ENCODE data around the gene CRTC1. TPM values are rescaled to one million over a fixed set of nuclear protein-coding genes. Genes with fewer than 3 reads are reported as not detected.

Gene CRTC1
- total RNA-seq, 1 experiment from 2014 or later, result 0.95 TPM

DNA sequence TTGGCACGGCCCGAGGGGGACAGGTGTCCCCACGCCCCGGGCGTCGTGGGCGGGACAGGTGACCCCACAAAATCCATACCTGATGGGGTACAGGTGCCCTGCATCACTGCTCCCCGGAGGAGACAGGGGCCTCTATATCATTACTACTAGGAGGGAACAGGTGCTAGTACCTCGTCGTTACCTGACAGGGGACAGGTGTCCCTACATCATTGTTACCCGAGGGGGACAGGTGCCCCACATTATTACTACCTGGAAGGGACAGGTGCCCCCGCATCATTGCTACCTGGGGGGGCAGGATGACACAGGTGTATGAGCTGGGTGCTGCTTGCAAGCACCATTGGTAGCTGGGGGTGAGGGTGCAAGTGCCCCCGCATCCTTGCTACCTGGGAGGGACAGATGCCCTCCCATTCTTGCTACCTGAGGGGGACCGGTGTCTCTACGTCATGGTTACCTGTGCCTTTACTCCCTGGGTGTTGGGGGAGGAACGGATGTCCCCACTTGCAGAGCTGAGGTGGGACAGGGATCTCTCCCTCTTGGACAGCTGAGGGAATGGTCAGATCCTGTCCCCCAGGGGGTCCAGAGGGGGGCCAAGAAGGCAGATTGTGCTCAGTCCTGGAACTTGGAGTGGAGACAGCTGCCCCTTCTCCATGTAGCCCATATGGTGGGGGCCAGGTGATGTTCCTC lies 620 bp downstream of the CRTC1 start:
- in situ Hi-C loops (cut with HindIII; ENCODE audit: low pct_unique_long_range_greater_than_20kb, low sequenced_read_pairs), result no loop called here
- DNase-seq (ENCODE audit: low read depth, low spot score), result no peak

DNA sequence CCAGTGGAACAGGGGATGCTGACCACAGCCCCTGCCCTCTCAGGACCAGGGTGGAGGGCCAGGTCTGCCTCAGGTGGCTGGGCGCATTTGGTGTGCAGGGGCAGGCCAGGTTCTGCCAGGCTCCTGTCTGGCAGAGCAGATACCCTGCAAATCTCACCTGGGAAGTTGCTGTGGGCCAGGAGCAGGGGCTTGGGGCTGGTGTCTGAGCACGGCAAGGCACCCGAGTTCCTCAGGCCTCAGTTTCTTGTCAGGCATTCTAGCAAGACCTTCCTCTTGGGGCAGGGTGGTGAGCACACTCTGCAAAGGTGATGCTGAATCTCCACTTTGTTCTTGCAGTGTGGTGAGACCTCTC lies 1.1 kb downstream of the CRTC1 start:
- DNase-seq (ENCODE audit: low read depth, low spot score), result no peak
- in situ Hi-C loops (cut with HindIII; ENCODE audit: low pct_unique_long_range_greater_than_20kb, low sequenced_read_pairs), result no loop called here

DNA sequence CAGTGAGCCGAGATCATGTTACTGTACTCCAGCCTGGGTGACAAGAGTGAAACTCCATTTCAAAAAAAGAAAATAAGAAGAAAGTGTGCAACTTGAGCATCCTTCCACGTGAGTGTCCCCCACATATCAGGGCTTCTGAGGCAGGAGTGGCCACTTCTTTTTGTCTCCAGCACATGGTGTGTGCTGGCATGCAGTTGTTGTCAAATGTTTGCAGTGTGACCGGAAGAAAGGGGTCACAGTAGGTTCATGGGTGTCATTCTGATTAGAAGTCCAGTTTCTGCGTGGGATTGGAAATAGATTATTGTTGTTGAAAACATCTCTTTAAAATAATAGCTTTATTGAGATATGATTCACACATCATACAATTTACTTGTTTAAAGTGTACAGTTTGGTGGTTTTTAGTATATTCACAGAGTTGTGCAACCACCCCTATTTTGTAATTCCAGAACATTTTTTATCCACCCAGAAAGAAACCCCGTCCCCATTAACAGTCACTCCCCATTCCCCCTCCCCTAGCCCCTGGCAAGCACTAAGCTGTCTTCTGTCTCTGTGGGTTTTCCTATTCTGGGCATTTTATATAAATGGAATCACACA lies 2.2 kb downstream of the CRTC1 start:
- DNase-seq (ENCODE audit: low read depth, low spot score), result no peak
- in situ Hi-C loops (cut with HindIII; ENCODE audit: low pct_unique_long_range_greater_than_20kb, low sequenced_read_pairs), result no loop called here

DNA sequence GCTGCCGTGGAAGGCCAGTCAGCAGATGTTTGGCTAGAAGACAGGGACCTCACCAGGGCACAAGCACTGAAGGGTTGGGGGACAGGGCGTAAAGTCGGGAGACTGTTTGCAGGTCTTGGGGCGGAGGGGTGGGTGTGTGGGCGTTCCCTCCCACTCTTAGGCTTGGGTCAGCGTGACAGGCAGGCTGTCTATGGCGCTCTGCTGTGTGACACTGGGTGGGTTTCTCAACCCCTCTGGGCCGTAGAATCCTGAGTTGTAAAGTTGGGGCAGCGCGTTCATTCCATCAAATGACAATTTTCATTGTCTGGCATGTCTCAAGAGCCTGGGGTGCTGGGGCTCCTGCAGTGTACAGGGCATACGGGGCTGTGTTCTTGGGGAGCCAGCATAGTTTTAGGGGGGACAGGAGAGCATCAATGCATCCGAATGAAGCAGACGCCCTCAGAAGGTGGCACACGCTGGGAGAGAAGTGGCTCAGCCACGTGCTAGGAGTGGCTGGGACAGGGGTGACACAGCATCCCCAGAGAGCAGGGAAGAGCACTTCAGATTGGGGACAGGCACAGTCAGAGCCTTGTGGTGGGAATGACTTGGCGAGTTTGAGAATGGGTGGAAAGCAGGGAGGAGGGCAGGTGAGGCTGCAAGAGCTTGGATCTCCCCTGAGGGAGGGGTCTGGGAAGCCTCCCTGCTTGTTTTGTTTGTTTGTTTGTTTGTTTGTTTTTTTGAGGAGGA lies 4.4 kb downstream of the CRTC1 start:
- in situ Hi-C loops (cut with HindIII; ENCODE audit: low pct_unique_long_range_greater_than_20kb, low sequenced_read_pairs), result no loop called here

DNA sequence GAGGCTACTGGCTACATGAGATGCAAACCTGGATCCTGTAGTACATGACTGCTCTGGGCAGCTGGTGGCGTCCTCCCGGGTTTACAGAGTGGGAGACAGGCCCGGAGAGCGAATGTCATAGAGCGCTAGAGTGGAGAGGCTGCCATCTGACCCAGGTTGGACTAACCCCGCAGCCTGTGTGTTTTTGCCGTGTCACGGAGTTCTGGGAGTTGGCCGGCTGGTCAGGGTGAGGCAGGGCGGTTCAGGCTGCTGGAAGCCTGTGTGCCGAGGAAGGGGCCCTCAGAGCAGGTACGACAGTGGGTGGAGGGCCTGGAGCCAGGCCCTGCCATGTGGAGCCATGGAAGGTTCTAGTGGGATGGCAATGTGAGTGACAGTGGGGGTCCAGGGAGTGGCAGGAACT lies 12.5 kb downstream of the CRTC1 start:
- DNase-seq (ENCODE audit: low read depth, low spot score), result no peak
- in situ Hi-C loops (cut with HindIII; ENCODE audit: low pct_unique_long_range_greater_than_20kb, low sequenced_read_pairs), result no loop called here

More for the DNA sequence above, 4.4 kb downstream of the CRTC1 start:
- no peak for DNase-seq (ENCODE audit: low read depth, low spot score)

DNA sequence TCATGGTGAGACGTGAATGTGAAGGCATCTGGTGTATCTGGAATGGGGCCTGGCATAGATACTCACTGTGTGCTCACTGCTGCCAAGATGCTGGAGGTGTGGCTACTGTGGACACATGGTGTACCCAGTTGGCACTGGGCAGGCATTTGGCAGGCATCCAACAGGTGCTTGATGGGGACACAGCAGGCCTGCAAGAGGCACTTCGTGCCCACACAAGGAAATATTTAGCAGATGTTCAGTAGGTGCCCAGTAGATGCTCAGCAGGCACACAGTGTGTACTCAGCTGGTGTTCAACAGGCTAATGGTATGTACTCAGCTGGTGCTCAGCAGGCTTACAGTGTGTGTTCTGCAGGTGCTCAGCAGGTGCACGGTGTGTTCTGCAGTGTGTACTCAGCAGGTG lies 14.2 kb downstream of the CRTC1 start:
- in situ Hi-C loops (cut with HindIII; ENCODE audit: low pct_unique_long_range_greater_than_20kb, low sequenced_read_pairs), result no loop called here
- DNase-seq (ENCODE audit: low read depth, low spot score), result no peak

DNA sequence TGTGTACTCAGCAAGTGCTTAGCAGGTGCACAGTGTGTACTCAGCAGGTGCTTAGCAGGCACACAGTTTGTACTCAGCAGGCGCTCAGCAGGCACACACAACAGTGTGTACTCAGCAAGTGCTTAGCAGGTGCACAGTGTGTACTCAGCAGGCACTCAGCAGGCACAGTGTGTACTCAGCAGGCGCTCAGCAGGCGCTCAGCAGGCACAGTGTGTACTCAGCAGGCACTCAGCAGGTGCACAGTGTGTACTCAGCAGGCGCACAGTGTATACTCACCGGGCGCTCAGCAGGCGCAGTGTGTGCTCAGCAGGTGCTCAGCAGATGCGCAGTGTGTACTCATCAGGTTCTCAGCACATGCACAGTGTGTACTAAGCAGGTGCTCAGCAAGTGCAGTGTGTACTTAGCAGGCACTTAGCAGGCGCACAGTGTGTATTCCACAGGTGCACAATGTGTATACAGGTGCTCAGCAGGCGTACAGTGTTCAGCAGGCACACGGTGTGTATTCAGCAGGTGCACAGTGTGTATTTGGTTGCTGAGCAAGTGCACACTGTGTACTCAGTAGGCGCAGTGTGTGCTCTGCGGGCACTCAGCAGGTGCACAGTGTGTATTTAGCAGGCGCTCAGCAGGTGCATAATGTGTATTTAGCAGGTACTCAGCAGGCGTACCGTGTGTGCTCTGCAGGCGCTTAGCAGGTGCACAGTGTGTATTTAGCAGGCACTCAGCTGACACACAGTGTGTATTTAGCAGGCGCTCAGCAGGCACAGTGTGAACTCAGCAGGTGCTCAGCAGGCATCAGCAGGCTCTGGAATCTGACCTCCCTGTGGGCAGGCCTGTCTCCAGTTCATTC lies 15.1 kb downstream of the CRTC1 start:
- in situ Hi-C loops (cut with HindIII; ENCODE audit: low pct_unique_long_range_greater_than_20kb, low sequenced_read_pairs), result no loop called here
- DNase-seq (ENCODE audit: low read depth, low spot score), result no peak

DNA sequence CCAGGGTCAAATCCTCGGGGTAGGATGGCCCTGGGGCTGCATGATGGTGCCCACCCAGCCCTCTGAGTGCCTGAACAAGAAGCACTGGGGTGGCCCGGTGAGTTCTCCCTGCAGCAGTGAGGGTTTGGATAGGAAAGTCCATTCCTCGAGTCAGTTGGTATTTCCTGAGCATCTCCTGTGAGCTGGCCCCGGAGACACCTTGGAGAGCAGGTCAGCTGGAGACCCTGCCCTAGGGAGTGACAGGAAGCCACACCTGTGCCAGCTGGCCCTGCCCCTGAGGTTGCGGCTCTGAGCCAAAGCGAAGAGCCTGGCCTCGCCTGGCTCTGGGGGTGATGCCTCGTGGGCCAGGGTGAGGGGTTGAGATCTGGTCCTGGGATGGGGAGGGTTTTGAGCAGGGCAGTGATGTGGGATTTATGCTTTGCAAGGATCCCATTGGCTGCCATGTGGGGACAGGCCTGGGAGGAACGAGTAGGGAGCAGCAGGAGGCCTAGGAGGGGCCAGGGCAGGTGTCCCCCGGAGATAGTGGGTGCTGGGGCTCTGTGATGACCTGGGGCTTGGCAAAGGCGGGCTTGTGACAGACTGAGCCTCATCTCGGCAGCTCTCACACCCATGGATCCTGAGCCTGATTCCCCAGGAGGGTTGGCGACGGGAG lies 16.0 kb downstream of the CRTC1 start:
- DNase-seq (ENCODE audit: low read depth, low spot score), result no peak
- in situ Hi-C loops (cut with HindIII; ENCODE audit: low pct_unique_long_range_greater_than_20kb, low sequenced_read_pairs), result no loop called here

DNA sequence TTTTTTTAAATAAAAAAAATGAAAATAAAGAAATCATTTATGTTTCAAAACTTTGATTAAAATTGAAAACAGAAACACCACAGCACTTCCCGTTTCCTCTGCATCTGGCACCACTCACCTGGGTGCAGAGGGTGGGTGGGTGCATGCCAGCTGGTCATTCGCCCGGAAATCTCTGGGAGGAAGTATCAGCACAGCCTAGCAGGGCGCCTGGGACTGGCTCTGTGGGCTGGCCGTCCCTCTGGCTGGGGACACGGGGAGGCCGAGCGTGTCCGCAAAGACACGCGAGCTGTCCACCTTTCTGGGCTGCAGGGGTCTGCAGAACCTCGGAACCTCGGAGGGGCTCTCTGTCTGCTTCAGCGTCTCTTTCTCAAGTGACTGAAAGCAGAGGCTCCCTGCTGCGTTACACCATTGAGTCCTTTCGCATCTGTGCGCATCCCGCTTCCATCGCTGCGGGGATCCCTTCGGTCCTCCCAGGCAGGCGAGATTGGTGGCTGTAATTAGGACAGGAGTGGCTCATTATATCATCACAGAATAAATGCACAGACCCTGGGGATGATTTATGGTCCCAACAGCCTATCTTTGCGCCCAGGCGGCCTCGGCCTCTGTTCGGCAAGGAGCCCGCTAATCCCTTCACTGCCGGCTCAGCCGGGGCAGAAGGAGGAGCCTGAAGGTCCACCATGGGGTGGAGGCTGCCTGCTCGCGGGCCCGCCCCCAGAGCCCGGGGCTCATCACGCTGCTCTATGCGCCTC lies 17.2 kb downstream of the CRTC1 start:
- no peak for DNase-seq (ENCODE audit: low read depth, low spot score)
- in situ Hi-C loops (cut with HindIII; ENCODE audit: low pct_unique_long_range_greater_than_20kb, low sequenced_read_pairs), result no loop called here

DNA sequence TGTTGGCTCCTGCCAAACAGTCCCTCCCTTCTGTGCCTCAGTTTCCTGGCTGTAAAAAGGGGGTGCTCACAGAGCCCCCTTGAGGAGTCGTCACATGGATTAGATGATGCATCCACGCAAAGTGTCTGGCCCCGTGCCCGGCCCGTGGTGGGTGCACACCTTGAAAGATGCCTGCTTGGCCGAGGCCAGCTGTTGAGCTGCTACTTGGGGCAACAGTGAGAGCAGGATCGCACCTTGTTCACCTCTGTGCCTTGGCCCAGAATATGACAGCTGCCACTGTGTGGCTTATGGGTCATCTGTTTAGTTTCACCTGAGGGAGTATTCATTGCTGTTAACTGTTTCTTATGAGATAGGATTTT lies 17.7 kb downstream of the CRTC1 start:
- in situ Hi-C loops (cut with HindIII; ENCODE audit: low pct_unique_long_range_greater_than_20kb, low sequenced_read_pairs), result no loop called here
- no peak for DNase-seq (ENCODE audit: low read depth, low spot score)

DNA sequence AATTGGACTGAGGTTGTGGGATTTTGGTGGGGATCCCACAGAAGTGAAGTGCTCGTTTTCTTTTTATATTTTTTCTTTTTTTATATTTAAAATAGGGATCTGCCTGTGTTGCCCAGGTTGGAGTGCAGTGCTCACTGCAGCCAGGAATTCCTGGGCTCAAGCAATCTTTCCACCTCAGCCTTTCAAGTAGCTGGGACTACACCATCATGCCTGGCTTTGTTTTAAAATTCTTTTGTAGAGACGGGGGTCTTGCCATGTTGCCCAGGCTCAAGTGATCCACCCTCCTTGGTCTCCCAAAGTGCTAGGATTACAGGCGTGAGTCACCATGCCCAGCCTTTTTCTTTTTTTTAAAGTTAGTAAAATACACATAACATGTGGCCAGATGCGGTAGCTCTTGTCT lies 20.6 kb downstream of the CRTC1 start:
- in situ Hi-C loops (cut with HindIII; ENCODE audit: low pct_unique_long_range_greater_than_20kb, low sequenced_read_pairs), result no loop called here
- DNase-seq (ENCODE audit: low read depth, low spot score), result no peak

DNA sequence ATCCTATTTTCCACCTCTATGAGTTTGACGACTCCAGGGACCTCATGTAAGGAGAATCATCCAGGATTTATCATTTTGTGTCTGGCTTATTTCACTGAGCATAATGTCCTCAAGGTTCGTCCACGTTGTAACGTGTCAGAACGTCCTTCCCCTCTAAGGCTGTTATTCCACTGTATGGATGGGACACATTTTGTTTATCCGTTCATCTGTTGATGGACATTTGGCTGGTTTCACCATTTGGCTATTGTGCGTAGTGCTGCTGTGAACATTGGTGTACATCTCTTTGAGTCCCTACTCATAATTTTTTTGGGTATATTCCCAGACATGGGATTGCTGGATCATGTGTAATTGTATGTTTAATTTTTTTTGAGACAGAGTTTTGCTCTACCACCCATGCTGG lies 21.5 kb downstream of the CRTC1 start:
- in situ Hi-C loops (cut with HindIII; ENCODE audit: low pct_unique_long_range_greater_than_20kb, low sequenced_read_pairs), result no loop called here
- no peak for DNase-seq (ENCODE audit: low read depth, low spot score)

DNA sequence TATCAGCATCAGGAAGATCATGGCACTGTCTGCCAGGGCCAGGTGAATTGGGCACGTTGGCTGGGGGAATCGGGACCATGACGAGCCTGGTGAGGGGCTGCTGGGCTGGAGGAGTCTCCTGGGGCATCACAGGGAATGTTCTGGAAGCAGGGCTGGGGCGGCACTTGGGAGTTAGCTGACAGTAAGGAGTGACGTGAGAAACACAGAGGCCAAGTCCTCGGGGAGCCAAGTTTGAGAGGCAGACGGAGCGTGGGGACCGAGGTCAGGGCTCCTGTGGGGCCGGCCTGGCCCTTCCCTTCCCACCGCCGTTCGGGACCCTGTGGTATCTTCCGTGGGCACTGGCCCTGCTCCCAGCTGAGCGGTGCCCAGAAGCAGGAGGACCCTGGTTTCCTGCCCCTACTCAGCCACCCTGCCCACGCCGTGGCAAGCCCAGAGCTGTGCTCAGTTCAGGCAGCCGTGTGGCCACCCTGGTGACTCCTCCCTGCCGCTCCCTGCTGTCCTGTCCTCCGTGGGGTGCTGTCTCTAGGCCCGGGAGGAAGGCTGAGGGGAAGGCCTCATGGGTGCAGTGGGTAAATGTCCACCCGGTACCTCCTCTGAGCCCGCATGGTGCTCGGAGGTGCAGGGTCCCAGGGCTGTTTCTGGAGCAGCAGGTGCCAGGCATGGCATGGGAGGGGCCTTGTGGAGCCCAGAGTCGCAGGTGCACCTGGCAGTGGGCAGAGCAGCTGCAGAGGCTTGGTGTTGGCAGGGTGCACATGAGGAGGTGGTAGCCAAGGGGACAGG lies 25.2 kb downstream of the CRTC1 start:
- in situ Hi-C loops (cut with HindIII; ENCODE audit: low pct_unique_long_range_greater_than_20kb, low sequenced_read_pairs), result no loop called here
- no peak for DNase-seq (ENCODE audit: low read depth, low spot score)

DNA sequence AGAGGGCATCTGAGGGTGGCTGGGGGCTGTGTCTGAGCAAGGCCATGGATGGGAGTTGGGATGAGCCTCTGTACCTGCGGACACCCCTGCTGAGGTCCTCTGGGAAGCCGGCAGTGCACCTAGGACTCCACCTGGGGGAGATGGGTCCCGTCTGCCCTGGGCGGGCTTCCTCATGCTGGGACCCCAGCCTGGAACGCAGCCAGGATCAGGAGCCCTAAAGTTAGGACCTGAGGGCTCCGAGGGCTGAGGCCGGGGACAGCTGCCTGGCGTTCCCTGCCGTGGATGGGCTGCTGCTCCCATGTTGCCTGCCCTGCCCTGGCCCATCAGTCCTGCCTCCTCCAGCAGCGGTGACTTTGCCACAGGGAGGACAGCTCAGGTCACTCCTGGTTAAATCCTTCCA lies 26.1 kb downstream of the CRTC1 start:
- no peak for DNase-seq (ENCODE audit: low read depth, low spot score)
- in situ Hi-C loops (cut with HindIII; ENCODE audit: low pct_unique_long_range_greater_than_20kb, low sequenced_read_pairs), result no loop called here

DNA sequence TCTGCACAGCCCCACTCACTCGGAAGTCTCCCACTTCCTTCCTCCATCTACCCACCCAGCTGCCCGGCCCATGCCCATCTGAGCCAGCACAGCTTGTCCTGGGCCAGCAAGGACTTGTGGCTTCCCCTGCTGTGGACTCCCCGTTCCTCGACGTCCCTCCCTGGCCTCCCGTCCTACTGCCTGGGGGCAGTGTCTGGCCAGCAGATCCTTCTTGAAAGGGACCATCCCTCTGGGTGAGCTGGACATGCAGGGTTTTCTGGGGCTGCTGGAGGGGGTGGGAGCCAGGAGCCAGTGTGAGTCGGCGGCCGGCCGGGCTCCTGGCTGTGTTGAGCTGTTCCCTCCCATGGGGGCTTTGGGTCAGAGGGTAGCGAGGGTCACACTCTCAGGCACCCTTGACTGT lies 26.7 kb downstream of the CRTC1 start:
- in situ Hi-C loops (cut with HindIII; ENCODE audit: low pct_unique_long_range_greater_than_20kb, low sequenced_read_pairs), result no loop called here
- DNase-seq (ENCODE audit: low read depth, low spot score), result no peak

DNA sequence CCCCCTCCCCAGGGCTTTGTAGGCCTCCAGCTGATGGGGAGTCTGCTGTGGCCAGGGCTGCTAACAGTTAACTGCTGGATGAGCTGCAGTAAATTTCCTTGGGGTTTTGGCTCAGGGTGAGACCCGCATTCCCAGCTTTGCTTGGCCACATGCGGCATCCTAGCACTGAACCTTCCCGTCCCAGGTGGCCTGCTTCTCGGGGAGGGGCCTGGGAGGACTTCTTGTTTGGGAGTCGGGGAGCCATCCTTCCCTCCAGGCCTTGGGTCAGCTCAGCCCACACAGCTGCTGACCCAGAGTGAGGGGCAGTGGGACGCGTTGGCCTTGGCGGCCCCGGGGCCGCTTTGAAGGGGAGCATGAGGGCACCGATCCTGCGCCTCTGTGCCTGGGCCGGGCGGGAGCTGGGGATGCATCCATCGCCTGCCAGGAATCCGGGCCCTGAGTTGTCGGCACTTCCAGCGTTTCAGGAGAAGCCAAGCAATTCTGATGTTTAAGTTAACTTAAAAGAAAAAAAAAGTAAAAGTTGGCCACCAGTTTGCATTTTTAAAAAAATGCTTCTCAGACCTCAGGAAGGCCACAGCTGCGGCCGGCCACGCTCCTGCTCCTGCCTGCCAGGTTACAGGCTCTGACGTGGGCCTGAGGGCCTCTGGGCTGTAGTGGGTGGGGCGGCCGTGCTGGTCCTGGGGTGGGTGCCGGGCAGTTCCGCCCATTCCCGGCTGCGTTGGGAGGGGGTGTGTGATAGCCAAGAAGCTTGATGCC lies 27.7 kb downstream of the CRTC1 start:
- in situ Hi-C loops (cut with HindIII; ENCODE audit: low pct_unique_long_range_greater_than_20kb, low sequenced_read_pairs), result no loop called here
- no peak for DNase-seq (ENCODE audit: low read depth, low spot score)
